Stimulated activated CD4-positive, alpha-beta T cell treated with anti-CD3 and anti-CD28 coated beads, Interleukin-2, amount 100 ng/mL, for 24 hours (primary cell): ENCODE results near the gene ERGIC1.
A peak's percentile ranks its signal among the peaks of the same experiment; 100 is the strongest.
"Not testable (repeated sequence)": the region's sequence is repeated elsewhere in the genome, so short reads cannot be mapped to it uniquely, and the experiment has no call there.

Experiments used
- DNase-seq, 2 donors: peaks; one replicate each; pipeline ENCODE4 v3.0.0-alpha.2; 2020

The ERGIC1 gene

GRCh38 chr5:172801179-172801671 lies 32.8 kb upstream of the ERGIC1 start:
- no peak for DNase-seq

- DNase-seq: no peak
Observed at GRCh38 chr5:172802112-172802511, 31.9 kb upstream of the ERGIC1 start.

GRCh38 chr5:172802567-172803176 lies 31.4 kb upstream of the ERGIC1 start:
- DNase-seq: no peak

GRCh38 chr5:172805018-172805683 lies 28.9 kb upstream of the ERGIC1 start:
- no peak for DNase-seq

- no peak for DNase-seq
Observed at GRCh38 chr5:172805736-172806255, 28.3 kb upstream of the ERGIC1 start.

GRCh38 chr5:172806897-172807672 lies 27.0 kb upstream of the ERGIC1 start:
- DNase-seq: peak; percentile 90 to 93

- no peak for DNase-seq
Observed at GRCh38 chr5:172807766-172808311, 26.2 kb upstream of the ERGIC1 start.

GRCh38 chr5:172809774-172810173 lies 24.3 kb upstream of the ERGIC1 start:
- DNase-seq: no peak

GRCh38 chr5:172810996-172811395 lies 23.1 kb upstream of the ERGIC1 start:
- not testable (repeated sequence) for DNase-seq

- DNase-seq: no peak
Observed at GRCh38 chr5:172815631-172816030, 18.4 kb upstream of the ERGIC1 start.

- DNase-seq: no peak
Observed at GRCh38 chr5:172816925-172817562, 17.0 kb upstream of the ERGIC1 start.

GRCh38 chr5:172817664-172818063 lies 16.4 kb upstream of the ERGIC1 start:
- DNase-seq: no peak

GRCh38 chr5:172818081-172818480 lies 16.0 kb upstream of the ERGIC1 start:
- DNase-seq: no peak

- DNase-seq: no peak
Observed at GRCh38 chr5:172819569-172819968, 14.5 kb upstream of the ERGIC1 start.

GRCh38 chr5:172820046-172820767 lies 13.8 kb upstream of the ERGIC1 start:
- DNase-seq: peak in 1 of 2 donors; percentile 62

- no peak for DNase-seq
Observed at GRCh38 chr5:172821340-172821985, 12.6 kb upstream of the ERGIC1 start.

- DNase-seq: no peak
Observed at GRCh38 chr5:172823840-172824362, 10.2 kb upstream of the ERGIC1 start.

GRCh38 chr5:172825610-172826204 lies 8.3 kb upstream of the ERGIC1 start:
- no peak for DNase-seq

- no peak for DNase-seq
Observed at GRCh38 chr5:172827841-172828240, 6.2 kb upstream of the ERGIC1 start.

GRCh38 chr5:172828911-172829431 lies 5.1 kb upstream of the ERGIC1 start:
- no peak for DNase-seq
